Measurements from ENCODE around the gene HEXIM1. TPM values are rescaled to one million over a fixed set of nuclear protein-coding genes. Genes with fewer than 3 reads are reported as not detected.

The HEXIM1 gene
- total RNA-seq, 1 experiment from 2014 or later, result 29.6 TPM

DNA sequence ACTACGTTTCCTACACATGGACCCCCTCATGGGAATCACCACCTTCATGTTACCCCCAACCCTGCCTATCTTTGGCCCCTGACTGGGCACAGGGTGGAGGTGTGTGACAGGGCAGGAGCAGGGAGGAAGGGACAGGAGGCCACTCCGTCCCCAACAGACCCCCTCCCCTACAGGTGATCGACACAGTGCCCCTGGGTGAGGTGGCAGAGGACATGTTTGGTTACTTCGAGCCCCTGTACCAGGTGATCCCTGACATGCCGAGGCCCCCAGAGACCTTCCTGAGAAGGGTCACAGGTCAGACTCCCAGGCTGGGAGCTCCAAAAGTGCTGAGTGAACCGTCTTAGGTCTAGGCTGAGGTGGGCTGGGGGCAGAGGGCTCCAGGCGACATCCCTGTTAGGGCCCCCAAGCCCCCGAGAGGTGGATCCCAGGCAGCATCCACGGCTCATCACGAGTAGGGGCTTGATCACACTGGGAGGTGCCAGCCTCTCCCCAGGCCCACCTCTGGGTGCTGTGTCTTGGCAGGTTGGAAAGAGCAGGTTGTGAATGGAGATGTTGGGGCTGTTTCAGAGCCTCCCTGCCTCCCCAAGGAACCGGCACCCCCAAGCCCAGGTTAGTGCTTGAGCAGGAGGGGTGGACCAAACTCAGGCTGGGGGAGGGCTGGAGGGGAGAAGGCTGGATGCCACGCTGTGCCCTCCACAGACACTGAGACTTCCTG, 11.3 kb upstream of the HEXIM1 start:
- ChIA-PET POLR2A (interaction anchor here (1.5 to 2.1 kb wide), 2 partner anchors 13 to 35 kb away, joined by 9 to 39 read pairs; partner anchors contain the start of gene HEXIM1), CTCF (interaction anchor here (0.8 to 7.6 kb wide), 6 partner anchors 14 to 117 kb away, joined by 3 to 531 read pairs (median 27); partner anchors contain the start of gene HEXIM1)
- TF ChIP-seq, protein P1, sequence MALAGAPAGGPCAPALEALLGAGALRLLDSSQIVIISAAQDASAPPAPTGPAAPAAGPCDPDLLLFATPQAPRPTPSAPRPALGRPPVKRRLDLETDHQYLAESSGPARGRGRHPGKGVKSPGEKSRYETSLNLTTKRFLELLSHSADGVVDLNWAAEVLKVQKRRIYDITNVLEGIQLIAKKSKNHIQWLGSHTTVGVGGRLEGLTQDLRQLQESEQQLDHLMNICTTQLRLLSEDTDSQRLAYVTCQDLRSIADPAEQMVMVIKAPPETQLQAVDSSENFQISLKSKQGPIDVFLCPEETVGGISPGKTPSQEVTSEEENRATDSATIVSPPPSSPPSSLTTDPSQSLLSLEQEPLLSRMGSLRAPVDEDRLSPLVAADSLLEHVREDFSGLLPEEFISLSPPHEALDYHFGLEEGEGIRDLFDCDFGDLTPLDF (CRISPR knock-in tag; IDR thresholded peaks at IDR 0.05), result no peak
- TF ChIP-seq, protein P2, sequence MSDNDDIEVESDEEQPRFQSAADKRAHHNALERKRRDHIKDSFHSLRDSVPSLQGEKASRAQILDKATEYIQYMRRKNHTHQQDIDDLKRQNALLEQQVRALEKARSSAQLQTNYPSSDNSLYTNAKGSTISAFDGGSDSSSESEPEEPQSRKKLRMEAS (CRISPR knock-in tag; IDR thresholded peaks at IDR 0.05), result no peak
- TF ChIP-seq CDX4 (CRISPR knock-in tag; IDR thresholded peaks at IDR 0.05; ENCODE audit: borderline replicate concordance) (no peak), EMX1 (CRISPR knock-in tag; IDR thresholded peaks at IDR 0.05) (no peak)
- Mint-ChIP-seq H3K36me3 (peaks cover 3% of the 10 kb centered on the region; the same call in 1 of the 2 replicates), H3K27me3 (ENCODE audit: low read depth) (no peaks in the 10 kb centered on the region; the same call in 1 of the 2 replicates), H3K4me1 (peaks cover 7% of the 10 kb centered on the region; the same call in 1 of the 2 replicates), H3K27ac (no peak overlapping the region), H3K9me3 (no peaks in the 10 kb centered on the region), H3K4me3 (peak overlapping the region; percentile 72)
- no peak for DNase-seq (ENCODE audit: low spot score)
- no peak for ATAC-seq

- Mint-ChIP-seq H3K36me3 (peaks cover 3% of the 10 kb centered on the region; the same call in 1 of the 2 replicates), H3K4me1 (peaks cover 7% of the 10 kb centered on the region), H3K27ac (no peak overlapping the region), H3K9me3 (no peaks in the 10 kb centered on the region), H3K27me3 (ENCODE audit: low read depth) (no peaks in the 10 kb centered on the region; the same call in 1 of the 2 replicates), H3K4me3 (no peak overlapping the region)
- CTCF ChIA-PET, result interaction anchor here (1.3 to 7.6 kb wide), 2 partner anchors 13 to 60 kb away, joined by 3 to 531 read pairs; partner anchors contain the start of gene HEXIM1
- no peak for DNase-seq (ENCODE audit: low spot score)
- POLR2A ChIA-PET, result no interaction called here
- ATAC-seq, result no peak
- TF ChIP-seq, protein P3, sequence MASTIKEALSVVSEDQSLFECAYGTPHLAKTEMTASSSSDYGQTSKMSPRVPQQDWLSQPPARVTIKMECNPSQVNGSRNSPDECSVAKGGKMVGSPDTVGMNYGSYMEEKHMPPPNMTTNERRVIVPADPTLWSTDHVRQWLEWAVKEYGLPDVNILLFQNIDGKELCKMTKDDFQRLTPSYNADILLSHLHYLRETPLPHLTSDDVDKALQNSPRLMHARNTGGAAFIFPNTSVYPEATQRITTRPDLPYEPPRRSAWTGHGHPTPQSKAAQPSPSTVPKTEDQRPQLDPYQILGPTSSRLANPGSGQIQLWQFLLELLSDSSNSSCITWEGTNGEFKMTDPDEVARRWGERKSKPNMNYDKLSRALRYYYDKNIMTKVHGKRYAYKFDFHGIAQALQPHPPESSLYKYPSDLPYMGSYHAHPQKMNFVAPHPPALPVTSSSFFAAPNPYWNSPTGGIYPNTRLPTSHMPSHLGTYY (CRISPR knock-in tag; IDR thresholded peaks at IDR 0.05), result no peak
- TF ChIP-seq ZNF232 (CRISPR knock-in tag; IDR thresholded peaks at IDR 0.05) (no peak), IRF1 (CRISPR knock-in tag; IDR thresholded peaks at IDR 0.05) (no peak), NFYB (CRISPR knock-in tag; conservative IDR thresholded peaks at IDR 0.05; ENCODE audit: low read depth) (no peak), PREB (CRISPR knock-in tag; IDR thresholded peaks at IDR 0.05; ENCODE audit: borderline replicate concordance) (no peak), ZNF416 (CRISPR knock-in tag; IDR thresholded peaks at IDR 0.05) (no peak), CDX4 (CRISPR knock-in tag; IDR thresholded peaks at IDR 0.05; ENCODE audit: borderline replicate concordance) (no peak), SMAD4 (CRISPR knock-in tag; IDR thresholded peaks at IDR 0.05) (no peak)
- TF ChIP-seq, protein P4, sequence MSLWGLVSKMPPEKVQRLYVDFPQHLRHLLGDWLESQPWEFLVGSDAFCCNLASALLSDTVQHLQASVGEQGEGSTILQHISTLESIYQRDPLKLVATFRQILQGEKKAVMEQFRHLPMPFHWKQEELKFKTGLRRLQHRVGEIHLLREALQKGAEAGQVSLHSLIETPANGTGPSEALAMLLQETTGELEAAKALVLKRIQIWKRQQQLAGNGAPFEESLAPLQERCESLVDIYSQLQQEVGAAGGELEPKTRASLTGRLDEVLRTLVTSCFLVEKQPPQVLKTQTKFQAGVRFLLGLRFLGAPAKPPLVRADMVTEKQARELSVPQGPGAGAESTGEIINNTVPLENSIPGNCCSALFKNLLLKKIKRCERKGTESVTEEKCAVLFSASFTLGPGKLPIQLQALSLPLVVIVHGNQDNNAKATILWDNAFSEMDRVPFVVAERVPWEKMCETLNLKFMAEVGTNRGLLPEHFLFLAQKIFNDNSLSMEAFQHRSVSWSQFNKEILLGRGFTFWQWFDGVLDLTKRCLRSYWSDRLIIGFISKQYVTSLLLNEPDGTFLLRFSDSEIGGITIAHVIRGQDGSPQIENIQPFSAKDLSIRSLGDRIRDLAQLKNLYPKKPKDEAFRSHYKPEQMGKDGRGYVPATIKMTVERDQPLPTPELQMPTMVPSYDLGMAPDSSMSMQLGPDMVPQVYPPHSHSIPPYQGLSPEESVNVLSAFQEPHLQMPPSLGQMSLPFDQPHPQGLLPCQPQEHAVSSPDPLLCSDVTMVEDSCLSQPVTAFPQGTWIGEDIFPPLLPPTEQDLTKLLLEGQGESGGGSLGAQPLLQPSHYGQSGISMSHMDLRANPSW (CRISPR knock-in tag; conservative IDR thresholded peaks at IDR 0.05; ENCODE audit: low read depth), result no peak
- TF ChIP-seq, protein P5, sequence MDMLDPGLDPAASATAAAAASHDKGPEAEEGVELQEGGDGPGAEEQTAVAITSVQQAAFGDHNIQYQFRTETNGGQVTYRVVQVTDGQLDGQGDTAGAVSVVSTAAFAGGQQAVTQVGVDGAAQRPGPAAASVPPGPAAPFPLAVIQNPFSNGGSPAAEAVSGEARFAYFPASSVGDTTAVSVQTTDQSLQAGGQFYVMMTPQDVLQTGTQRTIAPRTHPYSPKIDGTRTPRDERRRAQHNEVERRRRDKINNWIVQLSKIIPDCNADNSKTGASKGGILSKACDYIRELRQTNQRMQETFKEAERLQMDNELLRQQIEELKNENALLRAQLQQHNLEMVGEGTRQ (CRISPR knock-in tag; IDR thresholded peaks at IDR 0.05), result no peak
- TF ChIP-seq, protein P6, sequence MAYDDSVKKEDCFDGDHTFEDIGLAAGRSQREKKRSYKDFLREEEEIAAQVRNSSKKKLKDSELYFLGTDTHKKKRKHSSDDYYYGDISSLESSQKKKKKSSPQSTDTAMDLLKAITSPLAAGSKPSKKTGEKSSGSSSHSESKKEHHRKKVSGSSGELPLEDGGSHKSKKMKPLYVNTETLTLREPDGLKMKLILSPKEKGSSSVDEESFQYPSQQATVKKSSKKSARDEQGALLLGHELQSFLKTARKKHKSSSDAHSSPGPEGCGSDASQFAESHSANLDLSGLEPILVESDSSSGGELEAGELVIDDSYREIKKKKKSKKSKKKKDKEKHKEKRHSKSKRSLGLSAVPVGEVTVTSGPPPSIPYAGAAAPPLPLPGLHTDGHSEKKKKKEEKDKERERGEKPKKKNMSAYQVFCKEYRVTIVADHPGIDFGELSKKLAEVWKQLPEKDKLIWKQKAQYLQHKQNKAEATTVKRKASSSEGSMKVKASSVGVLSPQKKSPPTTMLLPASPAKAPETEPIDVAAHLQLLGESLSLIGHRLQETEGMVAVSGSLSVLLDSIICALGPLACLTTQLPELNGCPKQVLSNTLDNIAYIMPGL (CRISPR knock-in tag; IDR thresholded peaks at IDR 0.05), result no peak
- TF ChIP-seq, protein P7, sequence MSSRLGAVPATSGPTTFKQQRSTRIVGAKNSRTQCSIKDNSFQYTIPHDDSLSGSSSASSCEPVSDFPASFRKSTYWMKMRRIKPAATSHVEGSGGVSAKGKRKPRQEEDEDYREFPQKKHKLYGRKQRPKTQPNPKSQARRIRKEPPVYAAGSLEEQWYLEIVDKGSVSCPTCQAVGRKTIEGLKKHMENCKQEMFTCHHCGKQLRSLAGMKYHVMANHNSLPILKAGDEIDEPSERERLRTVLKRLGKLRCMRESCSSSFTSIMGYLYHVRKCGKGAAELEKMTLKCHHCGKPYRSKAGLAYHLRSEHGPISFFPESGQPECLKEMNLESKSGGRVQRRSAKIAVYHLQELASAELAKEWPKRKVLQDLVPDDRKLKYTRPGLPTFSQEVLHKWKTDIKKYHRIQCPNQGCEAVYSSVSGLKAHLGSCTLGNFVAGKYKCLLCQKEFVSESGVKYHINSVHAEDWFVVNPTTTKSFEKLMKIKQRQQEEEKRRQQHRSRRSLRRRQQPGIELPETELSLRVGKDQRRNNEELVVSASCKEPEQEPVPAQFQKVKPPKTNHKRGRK (CRISPR knock-in tag; IDR thresholded peaks at IDR 0.05; ENCODE audit: borderline replicate concordance), result no peak
- TF ChIP-seq, protein P8, sequence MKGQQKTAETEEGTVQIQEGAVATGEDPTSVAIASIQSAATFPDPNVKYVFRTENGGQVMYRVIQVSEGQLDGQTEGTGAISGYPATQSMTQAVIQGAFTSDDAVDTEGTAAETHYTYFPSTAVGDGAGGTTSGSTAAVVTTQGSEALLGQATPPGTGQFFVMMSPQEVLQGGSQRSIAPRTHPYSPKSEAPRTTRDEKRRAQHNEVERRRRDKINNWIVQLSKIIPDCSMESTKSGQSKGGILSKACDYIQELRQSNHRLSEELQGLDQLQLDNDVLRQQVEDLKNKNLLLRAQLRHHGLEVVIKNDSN (CRISPR knock-in tag; IDR thresholded peaks at IDR 0.05), result no peak
Observed at GRCh38 chr17:45137561-45138305, 10.5 kb upstream of the HEXIM1 start.
